PC-3 (cell line): ENCODE data around the gene TSPAN11.

Source experiments
- CTCF ChIP-seq: fragments of 300-600 bp; sonication (generic); conservative IDR thresholded peaks from 2 replicates; pipeline ENCODE4 v1.5.1; 2017; ENCODE audit warnings: antibody characterized with exemption, low read depth, mild to moderate bottlenecking, low read length
- EZH2 ChIP-seq: fragments of 300-600 bp; sonication (generic); IDR thresholded peaks from one replicate; pipeline ENCODE4 v1.6.1; 2017; ENCODE audit warnings: antibody characterized with exemption, mild to moderate bottlenecking, low read length; ENCODE audit not compliant: unreplicated experiment
- EZH2phosphoT487 ChIP-seq: fragments of 300-600 bp; sonication (generic); IDR thresholded peaks from 2 replicates; pipeline ENCODE4 v1.6.1; 2018; ENCODE audit warnings: mild to moderate bottlenecking, antibody characterized with exemption, low read length, borderline replicate concordance

DNA sequence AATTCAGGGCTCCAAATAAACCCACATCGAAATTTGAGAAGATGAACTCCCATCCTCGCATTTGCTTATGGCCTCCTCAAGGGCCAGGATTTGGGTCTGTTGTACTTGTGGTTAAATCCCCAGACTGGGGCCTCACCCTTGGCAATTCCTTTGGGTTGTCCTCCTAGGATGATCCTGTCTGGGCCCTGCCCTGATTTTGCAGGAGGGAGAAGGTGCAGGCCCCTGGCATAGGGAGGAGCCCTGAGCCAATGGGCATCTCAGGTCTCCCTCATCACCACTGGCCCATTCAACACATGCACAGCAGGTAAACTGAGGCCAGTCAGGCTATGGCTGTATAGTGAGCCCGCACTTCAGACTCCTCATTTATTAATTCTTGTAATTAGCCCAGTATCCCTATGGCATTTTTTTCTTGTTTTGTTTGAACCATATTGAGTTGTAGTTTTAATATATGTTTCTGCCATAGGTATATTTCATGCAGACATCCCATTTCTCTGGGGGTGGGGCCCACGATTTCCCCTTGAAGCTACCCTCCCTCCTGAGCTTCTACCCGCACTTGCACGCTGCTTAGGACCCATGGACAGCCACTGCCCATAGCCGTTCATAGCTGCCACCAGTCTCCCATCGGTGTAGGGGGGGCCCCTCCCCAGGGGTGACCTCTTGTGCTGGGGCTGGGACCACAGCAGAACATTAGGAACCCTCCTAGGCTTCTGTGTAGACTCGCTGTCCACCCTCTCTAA lies 80.0 kb downstream of the TSPAN11 start:
- no peak for TF ChIP-seq CTCF
- TF ChIP-seq EZH2: no peak
- TF ChIP-seq EZH2phosphoT487: no peak
